ENCODE data around the gene MYO1G.

DNA sequence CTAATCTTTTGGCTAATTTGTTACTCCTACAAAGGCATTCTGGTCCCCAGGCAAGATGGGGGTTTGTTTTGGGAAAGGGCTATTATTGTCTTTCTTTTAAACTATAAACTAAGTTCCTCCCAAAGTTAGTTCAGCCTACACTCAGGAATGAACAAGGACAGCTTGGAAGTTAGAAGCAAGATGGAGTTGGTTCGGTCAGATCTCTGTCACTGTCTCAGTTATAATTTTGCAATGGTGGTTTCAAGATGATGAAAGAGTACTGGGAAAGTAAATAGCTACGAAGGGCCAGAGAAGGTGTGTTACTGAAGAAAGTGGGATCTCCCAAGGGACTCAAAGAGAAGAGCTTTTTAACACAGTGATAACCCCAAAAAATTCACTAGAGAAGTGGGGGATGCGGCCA, 10.3 kb upstream of the MYO1G start:
- TF ChIP-seq, protein P1, sequence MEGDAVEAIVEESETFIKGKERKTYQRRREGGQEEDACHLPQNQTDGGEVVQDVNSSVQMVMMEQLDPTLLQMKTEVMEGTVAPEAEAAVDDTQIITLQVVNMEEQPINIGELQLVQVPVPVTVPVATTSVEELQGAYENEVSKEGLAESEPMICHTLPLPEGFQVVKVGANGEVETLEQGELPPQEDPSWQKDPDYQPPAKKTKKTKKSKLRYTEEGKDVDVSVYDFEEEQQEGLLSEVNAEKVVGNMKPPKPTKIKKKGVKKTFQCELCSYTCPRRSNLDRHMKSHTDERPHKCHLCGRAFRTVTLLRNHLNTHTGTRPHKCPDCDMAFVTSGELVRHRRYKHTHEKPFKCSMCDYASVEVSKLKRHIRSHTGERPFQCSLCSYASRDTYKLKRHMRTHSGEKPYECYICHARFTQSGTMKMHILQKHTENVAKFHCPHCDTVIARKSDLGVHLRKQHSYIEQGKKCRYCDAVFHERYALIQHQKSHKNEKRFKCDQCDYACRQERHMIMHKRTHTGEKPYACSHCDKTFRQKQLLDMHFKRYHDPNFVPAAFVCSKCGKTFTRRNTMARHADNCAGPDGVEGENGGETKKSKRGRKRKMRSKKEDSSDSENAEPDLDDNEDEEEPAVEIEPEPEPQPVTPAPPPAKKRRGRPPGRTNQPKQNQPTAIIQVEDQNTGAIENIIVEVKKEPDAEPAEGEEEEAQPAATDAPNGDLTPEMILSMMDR (IDR thresholded peaks at IDR 0.05): no peak
- no peak for TF ChIP-seq EZH2 (IDR thresholded peaks at IDR 0.05)

All from neural progenitor cell (in vitro differentiated cells).